Ovary (tissue), 9 donors: Measurements from ENCODE around the gene FXYD1. TPM values are rescaled to one million over a fixed set of nuclear protein-coding genes. Genes with fewer than 3 reads are reported as not detected.

Source experiments
- polyA plus RNA-seq, 2 donors: library from polyadenylated mRNA; stranded (reverse); fragments of 200-250 nt in 1 of 2; fragments of 350-450 nt in 1 of 2; fragmentation: Illumina TruSeq in 1 of 2; extraction: RNeasy Lipid Tissue Mini Kit (QIAGEN cat#74804) in 1 of 2; gene quantifications; one replicate each; pipeline ENCODE4 v1.2.3, GENCODE V29; 2013 to 2014
- small RNA-seq: library from RNA; depleted of rRNA; stranded (forward); fragments of <200 nt; gene quantifications from one replicate; pipeline ENCODE3, GENCODE V24; 2016
- total RNA-seq, 7 donors: library from RNA; depleted of rRNA in 2 of 7; stranded (reverse); fragments of >200 nt in 2 of 7; fragmentation: NEBNext Ultra II Directional in 3 of 7; extraction: Animal tissue kit (Norgen Biotek cat#: 25700) in 3 of 7; gene quantifications; one replicate each; pipeline versions ENCODE4 v1.1.0 to v1.2.4, GENCODE V29; 2016 to 2023
- donor health status: DM: no; HTN: no; CAD: no; lungs with moderate emphysema.
- donor health status: DM: no; HTN: no; CAD: no.
- donor health status: Bipolar disorder and iron deficiency.
- donor health status: DM: yes; HTN: yes; CAD: no.
- donor health status: DM: no; HTN: no; CAD: no.
- donor health status: DM: yes; HTN: yes; CAD: no.

FXYD1 gene
- total and polyA plus RNA-seq, 9 donors = 26.7 to 204 (median 95.8) TPM

Small RNA genes lying within 50 kb of the gene (small RNA-seq; reads per million reads assigned to genes)
- not detected for gene AC020907.2

Other genes with a start within 250 kb of the FXYD1 start
- gene ZNF30, start 211.9 kb upstream of the FXYD1 start, total RNA-seq = 1 to 10 TPM; 1.9 to 5.5 (median 2.9) TPM
- gene ZNF30, start 211.9 kb upstream of the FXYD1 start, polyA plus RNA-seq = 1 to 10 TPM; 1.5 to 3.7 TPM
- 1 to 10 TPM; 2.6 to 5.4 (median 4.5) TPM for gene ZNF792, start 174.6 kb upstream of the FXYD1 start, total RNA-seq
- gene ZNF792, start 174.6 kb upstream of the FXYD1 start, polyA plus RNA-seq = 1 to 10 TPM; 2.9 to 5.1 TPM
- gene GRAMD1A, start 138.5 kb upstream of the FXYD1 start, total RNA-seq = 10 to 100 TPM; 58.3 to 93.7 (median 72.7) TPM
- 10 to 100 TPM; 44.5 to 71.6 TPM for gene GRAMD1A, start 138.5 kb upstream of the FXYD1 start, polyA plus RNA-seq
- gene SCN1B, start 108.4 kb upstream of the FXYD1 start, total RNA-seq = 10 to 100 TPM in 3 of 7 donors, 1 to 10 TPM in 3, under 1 TPM in 1; 0.83 to 13.9 (median 5.7) TPM
- gene SCN1B, start 108.4 kb upstream of the FXYD1 start, polyA plus RNA-seq = 10 to 100 TPM in 1 of 2 donors, 1 to 10 TPM in 1; 3.6 to 10.6 TPM
- 10 to 100 TPM in 1 of 7 donors, 1 to 10 TPM in 5, under 1 TPM in 1; 0.45 to 21.1 (median 3.8) TPM for gene HPN, start 97.1 kb upstream of the FXYD1 start, total RNA-seq
- under 1 TPM in 1 of 2 donors, not detected in 1; 0.42 TPM for gene HPN, start 97.1 kb upstream of the FXYD1 start, polyA plus RNA-seq
- 10 to 100 TPM in 1 of 7 donors, 1 to 10 TPM in 4, under 1 TPM in 1, not detected in 1; 0.25 to 33.2 (median 4.1) TPM for gene FXYD3, start 23.0 kb upstream of the FXYD1 start, total RNA-seq
- gene FXYD3, start 23.0 kb upstream of the FXYD1 start, polyA plus RNA-seq = under 1 TPM in 1 of 2 donors, not detected in 1; 0.23 TPM
- gene LGI4, start 3.8 kb upstream of the FXYD1 start, total RNA-seq = 1 to 10 TPM; 1.9 to 7.5 (median 3.8) TPM
- gene LGI4, start 3.8 kb upstream of the FXYD1 start, polyA plus RNA-seq = 10 to 100 TPM; 11.9 to 13.3 TPM
- gene FXYD7, start 4.4 kb downstream of the FXYD1 start, total RNA-seq = 1 to 10 TPM in 3 of 7 donors, under 1 TPM in 3, not detected in 1; 0.30 to 2.8 (median 1.0) TPM
- gene FXYD7, start 4.4 kb downstream of the FXYD1 start, polyA plus RNA-seq = under 1 TPM in 1 of 2 donors, not detected in 1; 0.38 TPM
- 10 to 100 TPM in 6 of 7 donors, 1 to 10 TPM in 1; 8.2 to 37.1 (median 17.9) TPM for gene FXYD5, start 15.9 kb downstream of the FXYD1 start, total RNA-seq
- gene FXYD5, start 15.9 kb downstream of the FXYD1 start, polyA plus RNA-seq = 10 to 100 TPM; 31.2 to 79.3 TPM
- gene FAM187B, start 89.9 kb downstream of the FXYD1 start, total RNA-seq = not detected
- under 1 TPM in 1 of 2 donors, not detected in 1; 0.06 TPM for gene FAM187B, start 89.9 kb downstream of the FXYD1 start, polyA plus RNA-seq
- 10 to 100 TPM in 4 of 7 donors, 1 to 10 TPM in 3; 7.2 to 69.8 (median 12.9) TPM for gene LSR, start 110.2 kb downstream of the FXYD1 start, total RNA-seq
- gene LSR, start 110.2 kb downstream of the FXYD1 start, polyA plus RNA-seq = 10 to 100 TPM in 1 of 2 donors, 1 to 10 TPM in 1; 3.3 to 13.4 TPM
- 100 to 1,000 TPM; 105 to 218 (median 159) TPM for gene USF2, start 130.1 kb downstream of the FXYD1 start, total RNA-seq
- 100 to 1,000 TPM; 130 to 169 TPM for gene USF2, start 130.1 kb downstream of the FXYD1 start, polyA plus RNA-seq
- 1 to 10 TPM in 3 of 7 donors, under 1 TPM in 2, not detected in 2; 0.43 to 4.0 (median 1.3) TPM for gene HAMP, start 143.7 kb downstream of the FXYD1 start, total RNA-seq
- 1 to 10 TPM in 1 of 2 donors, not detected in 1; 1.1 TPM for gene HAMP, start 143.7 kb downstream of the FXYD1 start, polyA plus RNA-seq
- 100 to 1,000 TPM in 3 of 7 donors, 10 to 100 TPM in 4; 58.0 to 146 (median 94.2) TPM for gene MAG, start 153.3 kb downstream of the FXYD1 start, total RNA-seq
- gene MAG, start 153.3 kb downstream of the FXYD1 start, polyA plus RNA-seq = 100 to 1,000 TPM in 1 of 2 donors, 1 to 10 TPM in 1; 1.1 to 106 TPM
- 100 to 1,000 TPM in 5 of 7 donors, 10 to 100 TPM in 2; 54.2 to 264 (median 137) TPM for gene CD22, start 190.4 kb downstream of the FXYD1 start, total RNA-seq
- 10 to 100 TPM; 79.4 to 94.2 TPM for gene CD22, start 190.4 kb downstream of the FXYD1 start, polyA plus RNA-seq
- gene FFAR1, start 209.1 kb downstream of the FXYD1 start, total RNA-seq = 1 to 10 TPM in 5 of 7 donors, under 1 TPM in 2; 0.11 to 5.0 (median 1.8) TPM
- under 1 TPM; 0.32 to 0.67 TPM for gene FFAR1, start 209.1 kb downstream of the FXYD1 start, polyA plus RNA-seq
- gene FFAR3, start 219.6 kb downstream of the FXYD1 start, total RNA-seq = under 1 TPM in 4 of 7 donors, not detected in 3; 0.15 to 0.43 (median 0.21) TPM
- gene FFAR3, start 219.6 kb downstream of the FXYD1 start, polyA plus RNA-seq = under 1 TPM in 1 of 2 donors, not detected in 1; 0.12 TPM
- not detected for gene GPR42, start 232.2 kb downstream of the FXYD1 start, total RNA-seq
- gene GPR42, start 232.2 kb downstream of the FXYD1 start, polyA plus RNA-seq = not detected